Tibial nerve (tissue), 3 donors: ENCODE results near the gene GDPD5.

ENCODE experiments used
- CTCF ChIP-seq, 5 experiments: fragments of 200-600 bp in 3 of 5; fragments of 450-650 bp in 2 of 5; sonication (generic) in 3 of 5; IDR thresholded peaks; one replicate each; pipeline ENCODE4 v1.5.1; 2016 to 2019; ENCODE audit warnings: antibody characterized with exemption in 5 of 5, mild to moderate bottlenecking in 3 of 5, moderate library complexity in 2 of 5
- POLR2A ChIP-seq, 2 donors: fragments of 450-650 bp; IDR thresholded peaks; one replicate each; pipeline ENCODE4 v1.6.1; 2017; ENCODE audit warnings: antibody characterized with exemption in 2 of 2, mild to moderate bottlenecking in 2 of 2, moderate library complexity in 2 of 2

DNA sequence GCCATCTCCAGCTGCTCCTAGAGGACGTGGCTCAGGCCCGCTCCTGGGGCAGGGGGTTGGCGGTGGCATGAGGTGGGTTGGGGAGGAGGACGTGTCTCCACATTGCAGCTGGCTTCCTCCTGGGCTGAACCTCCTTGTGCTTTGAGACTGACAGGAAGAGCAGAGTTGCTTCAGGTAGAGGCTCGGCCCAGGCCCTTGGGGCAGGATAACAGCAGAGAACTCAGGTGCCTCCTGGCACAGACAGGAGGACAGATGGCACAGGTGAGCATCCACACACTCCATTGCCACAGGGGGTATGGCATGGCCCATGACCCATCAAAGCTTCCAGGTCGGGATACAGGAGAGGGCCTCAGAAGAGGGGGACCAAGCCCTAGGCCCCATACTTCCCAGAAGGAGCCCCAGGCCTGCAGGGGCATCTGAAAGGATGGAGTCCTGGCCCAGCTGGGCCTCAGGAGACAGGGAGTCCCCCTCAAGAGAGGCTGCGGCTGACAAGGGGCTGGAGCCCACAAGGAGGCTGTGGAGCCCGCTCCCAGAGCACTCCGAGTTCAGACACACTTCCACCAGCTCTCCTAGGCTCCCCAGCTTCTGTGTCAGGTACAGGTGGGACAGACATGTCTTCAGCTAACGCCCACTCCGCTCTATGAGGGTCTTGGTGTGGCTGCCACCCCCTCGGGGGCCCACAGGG, 90.7 kb downstream of the GDPD5 start:
- TF ChIP-seq CTCF (IDR thresholded peaks at IDR 0.05) (no peak), POLR2A (IDR thresholded peaks at IDR 0.05) (no peak)
